ENCODE data around the gene TMEM41A.

- TF ChIP-seq PKNOX1 (IDR thresholded peaks at IDR 0.05) (no peak), ELF4 (IDR thresholded peaks at IDR 0.05) (no peak), FOXA1 (IDR thresholded peaks at IDR 0.05) (no peak), CTBP1 (IDR thresholded peaks at IDR 0.05; ENCODE audit: borderline replicate concordance) (no peak), L3MBTL2 (conservative IDR thresholded peaks at IDR 0.05) (no peak), BHLHE40 (IDR thresholded peaks at IDR 0.05; ENCODE audit: borderline replicate concordance) (no peak), TARDBP (IDR thresholded peaks at IDR 0.05) (no peak), FOXM1 (IDR thresholded peaks at IDR 0.05; ENCODE audit: borderline replicate concordance) (no peak), SP1 (IDR thresholded peaks at IDR 0.05) (no peak), NFRKB (IDR thresholded peaks at IDR 0.05) (no peak)
These were observed 22.7 kb upstream of the TMEM41A start for GRCh38 chr3:185521349-185522138.
